AG09309 (cell line): ENCODE measurements around the gene CILP.

Experiments used
- DNase-seq: peaks from one replicate; pipeline ENCODE4 v3.0.0-alpha.2; 2010; ENCODE audit warnings: low read depth
- H3K4me3 ChIP-seq: 2 replicates; pipeline ENCODE4 v1.5.1; 2011; ENCODE audit warnings: mild to moderate bottlenecking, low read depth, low read length, moderate library complexity; ENCODE audit not compliant: control insufficient read depth
- CTCF ChIP-seq: IDR thresholded peaks from 2 replicates; pipeline ENCODE4 v1.5.1; 2011; ENCODE audit warnings: mild to moderate bottlenecking, low read depth, low read length, inconsistent platforms; ENCODE audit not compliant: insufficient read depth, control insufficient read depth; ENCODE audit errors: missing control alignments

The CILP gene

GRCh38 chr15:65206750-65207149 is 4.5 kb downstream of the CILP start:
- DNase-seq: no peak
- no peak for TF ChIP-seq CTCF
- no peak overlapping the region for H3K4me3 ChIP-seq

- no peak for DNase-seq
- H3K4me3 ChIP-seq: no peak overlapping the region
- no peak for TF ChIP-seq CTCF
Measured at GRCh38 chr15:65204931-65205660, 6.2 kb downstream of the CILP start.

- TF ChIP-seq CTCF: no peak
- DNase-seq: no peak
- H3K4me3 ChIP-seq: no peak overlapping the region
Measured at GRCh38 chr15:65204236-65204930, 6.9 kb downstream of the CILP start.

GRCh38 chr15:65201918-65202317 is 9.4 kb downstream of the CILP start:
- DNase-seq: no peak
- TF ChIP-seq CTCF: no peak
- H3K4me3 ChIP-seq: no peak overlapping the region

GRCh38 chr15:65198571-65198970 is 12.7 kb downstream of the CILP start:
- no peak for TF ChIP-seq CTCF
- DNase-seq: no peak
- H3K4me3 ChIP-seq: no peak overlapping the region

GRCh38 chr15:65197337-65197645 is 14.0 kb downstream of the CILP start:
- H3K4me3 ChIP-seq: no peak overlapping the region
- DNase-seq: no peak
- no peak for TF ChIP-seq CTCF
